OCI-LY3 (cell line): Measurements from ENCODE around the gene CARD14.

ENCODE experiments used
- H2AFZ ChIP-seq: fragments of 200-600, 300-600 bp; shearing (Covaris generic); 2 replicates; pipeline ENCODE4 v1.6.0; 2014; ENCODE audit warnings: antibody characterized with exemption, low read depth, low read length
- H3K27ac ChIP-seq: fragments of 200-600, 300-600 bp; sonication (generic); 2 replicates; pipeline ENCODE4 v1.5.1; 2014; ENCODE audit warnings: mild to moderate bottlenecking, low read length, moderate library complexity, mixed read lengths
- H3K27me3 ChIP-seq: fragments of 200-600, 300-600 bp; sonication (generic); 2 replicates; pipeline ENCODE4 v1.6.1; 2014; ENCODE audit warnings: low read depth, low read length, mixed read lengths
- H3K36me3 ChIP-seq: fragments of 200-600, 300-600 bp; sonication (generic); replicated peaks from 2 replicates; pipeline ENCODE3; 2014; ENCODE audit warnings: low read depth, low read length, mixed read lengths
- H3K4me1 ChIP-seq: fragments of 300-600, 200-600 bp; sonication (generic); 2 replicates; pipeline ENCODE4 v1.6.1; 2014; ENCODE audit warnings: low read length, mixed read lengths
- H3K4me2 ChIP-seq: fragments of 200-600, 300-600 bp; sonication (generic); 2 replicates; pipeline ENCODE4 v1.6.1; 2014; ENCODE audit warnings: low read length, mixed read lengths
- H3K4me3 ChIP-seq: fragments of 300-600, 200-600 bp; sonication (generic); 2 replicates; pipeline ENCODE4 v1.5.1; 2014; ENCODE audit warnings: antibody characterized with exemption, mild to moderate bottlenecking, low read length, moderate library complexity
- H3K79me2 ChIP-seq: fragments of 300-600, 200-600 bp; shearing (Covaris generic); 2 replicates; pipeline ENCODE4 v1.6.1; 2014; ENCODE audit warnings: mild to moderate bottlenecking, low read length, mixed read lengths
- H3K9ac ChIP-seq: fragments of 300-600, 200-600 bp; shearing (Covaris generic); 2 replicates; pipeline ENCODE4 v1.6.0; 2014; ENCODE audit warnings: mild to moderate bottlenecking, low read length, moderate library complexity
- H3K9me3 ChIP-seq: fragments of 200-600, 300-600 bp; shearing (Covaris generic); 2 replicates; pipeline ENCODE4 v1.6.1; 2014; ENCODE audit warnings: low read length, mixed read lengths; ENCODE audit not compliant: insufficient read depth
- H4K20me1 ChIP-seq: fragments of 200-600, 300-600 bp; sonication (generic); 2 replicates; pipeline ENCODE4 v1.6.1; 2016; ENCODE audit warnings: low read length, mixed read lengths; ENCODE audit not compliant: insufficient read depth
- EZH2phosphoT487 ChIP-seq: fragments of 200-600 bp; shearing (Covaris generic); IDR thresholded peaks from 2 replicates; pipeline ENCODE4 v1.6.1; 2018; ENCODE audit warnings: antibody characterized with exemption, mixed run types, low read depth
- TF ChIP-seq, protein P1 (sequence below): fragments of 200-600, 300-600 bp; sonication (generic); IDR thresholded peaks from 2 replicates; pipeline ENCODE4 v1.5.1; 2014; ENCODE audit warnings: antibody characterized with exemption, low read length, low read depth

The CARD14 gene

GRCh38 chr17:80210348-80211108 is 40.7 kb downstream of the CARD14 start:
- H3K27ac ChIP-seq: no peak overlapping the region
- no peaks in the 10 kb centered on the region for H4K20me1 ChIP-seq
- H3K27me3 ChIP-seq: no peaks in the 10 kb centered on the region
- no peak overlapping the region for H3K4me2 ChIP-seq
- H3K4me1 ChIP-seq: no peaks in the 10 kb centered on the region
- TF ChIP-seq EZH2phosphoT487: no peak
- TF ChIP-seq, protein P1, sequence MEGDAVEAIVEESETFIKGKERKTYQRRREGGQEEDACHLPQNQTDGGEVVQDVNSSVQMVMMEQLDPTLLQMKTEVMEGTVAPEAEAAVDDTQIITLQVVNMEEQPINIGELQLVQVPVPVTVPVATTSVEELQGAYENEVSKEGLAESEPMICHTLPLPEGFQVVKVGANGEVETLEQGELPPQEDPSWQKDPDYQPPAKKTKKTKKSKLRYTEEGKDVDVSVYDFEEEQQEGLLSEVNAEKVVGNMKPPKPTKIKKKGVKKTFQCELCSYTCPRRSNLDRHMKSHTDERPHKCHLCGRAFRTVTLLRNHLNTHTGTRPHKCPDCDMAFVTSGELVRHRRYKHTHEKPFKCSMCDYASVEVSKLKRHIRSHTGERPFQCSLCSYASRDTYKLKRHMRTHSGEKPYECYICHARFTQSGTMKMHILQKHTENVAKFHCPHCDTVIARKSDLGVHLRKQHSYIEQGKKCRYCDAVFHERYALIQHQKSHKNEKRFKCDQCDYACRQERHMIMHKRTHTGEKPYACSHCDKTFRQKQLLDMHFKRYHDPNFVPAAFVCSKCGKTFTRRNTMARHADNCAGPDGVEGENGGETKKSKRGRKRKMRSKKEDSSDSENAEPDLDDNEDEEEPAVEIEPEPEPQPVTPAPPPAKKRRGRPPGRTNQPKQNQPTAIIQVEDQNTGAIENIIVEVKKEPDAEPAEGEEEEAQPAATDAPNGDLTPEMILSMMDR: no peak
- H2AFZ ChIP-seq: no peak overlapping the region
- no peaks in the 10 kb centered on the region for H3K9me3 ChIP-seq
- no peaks in the 10 kb centered on the region for H3K79me2 ChIP-seq
- peaks cover 8% of the 10 kb centered on the region for H3K36me3 ChIP-seq
- no peak overlapping the region for H3K9ac ChIP-seq
- H3K4me3 ChIP-seq: no peak overlapping the region

DNA sequence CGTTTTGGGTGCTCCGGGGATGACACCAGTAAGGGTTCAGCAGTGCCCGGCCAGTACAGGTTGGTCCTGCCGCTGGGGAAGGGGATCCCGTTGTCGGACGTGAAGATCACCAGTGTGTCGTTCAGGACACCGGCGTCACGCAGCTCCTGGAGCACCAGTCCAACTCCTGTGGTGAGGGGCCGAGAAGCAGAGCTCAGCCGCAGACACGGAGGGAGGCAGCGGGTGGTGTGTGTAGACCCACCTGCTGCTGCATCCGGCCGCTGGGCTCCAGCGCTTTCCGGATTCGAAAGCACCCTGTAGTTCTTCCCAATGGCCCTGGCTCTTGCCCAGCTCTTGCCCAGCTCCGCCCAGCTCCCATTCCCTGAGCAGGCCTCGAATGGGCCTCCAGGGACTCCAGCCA is 42.3 kb downstream of the CARD14 start:
- H3K27ac ChIP-seq: no peak overlapping the region
- H3K9ac ChIP-seq: no peak overlapping the region
- no peak overlapping the region for H2AFZ ChIP-seq
- H3K9me3 ChIP-seq: no peaks in the 10 kb centered on the region
- no peak overlapping the region for H3K4me3 ChIP-seq
- H3K79me2 ChIP-seq: no peaks in the 10 kb centered on the region
- H3K4me2 ChIP-seq: no peak overlapping the region
- H3K27me3 ChIP-seq: no peaks in the 10 kb centered on the region
- no peaks in the 10 kb centered on the region for H4K20me1 ChIP-seq
- TF ChIP-seq EZH2phosphoT487: no peak
- H3K36me3 ChIP-seq: peaks cover 21% of the 10 kb centered on the region
- no peaks in the 10 kb centered on the region for H3K4me1 ChIP-seq

DNA sequence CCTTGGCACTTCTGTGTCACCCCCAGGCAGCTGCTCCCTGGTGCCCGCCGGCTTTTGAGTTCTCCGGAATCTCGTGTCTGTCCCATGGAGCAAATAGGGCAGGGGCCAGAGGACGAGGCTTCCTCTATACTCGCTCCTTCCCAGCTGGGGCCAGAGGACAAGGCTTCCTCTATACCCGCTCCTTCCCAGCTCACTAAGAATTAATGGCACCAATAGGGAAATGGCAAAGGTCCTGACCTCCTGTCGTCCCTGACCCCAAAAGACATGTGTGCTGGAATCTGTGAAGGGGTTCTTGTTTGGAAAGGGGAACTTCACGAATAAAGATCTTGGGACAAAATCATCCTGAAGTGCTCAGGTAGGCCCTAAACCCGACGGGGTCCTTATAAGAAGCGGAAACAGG is 42.7 kb downstream of the CARD14 start:
- no peaks in the 10 kb centered on the region for H3K27me3 ChIP-seq
- H3K9ac ChIP-seq: no peak overlapping the region
- no peak overlapping the region for H3K4me3 ChIP-seq
- no peak overlapping the region for H3K27ac ChIP-seq
- no peak overlapping the region for H2AFZ ChIP-seq
- no peaks in the 10 kb centered on the region for H3K9me3 ChIP-seq
- H4K20me1 ChIP-seq: peaks cover 3% of the 10 kb centered on the region
- TF ChIP-seq EZH2phosphoT487: no peak
- TF ChIP-seq, protein P1: no peak
- H3K4me2 ChIP-seq: no peak overlapping the region
- peaks cover 23% of the 10 kb centered on the region for H3K36me3 ChIP-seq
- H3K79me2 ChIP-seq: no peaks in the 10 kb centered on the region
- H3K4me1 ChIP-seq: no peaks in the 10 kb centered on the region

- TF ChIP-seq, protein P1: no peak
- no peak for TF ChIP-seq EZH2phosphoT487
- Histone ChIP-seq H3K36me3 (peaks cover 29% of the 10 kb centered on the region), H3K9me3 (no peaks in the 10 kb centered on the region), H3K27me3 (no peaks in the 10 kb centered on the region), H2AFZ (no peak overlapping the region), H3K9ac (no peak overlapping the region), H3K4me2 (no peak overlapping the region), H4K20me1 (peaks cover 9% of the 10 kb centered on the region), H3K4me3 (no peak overlapping the region), H3K4me1 (no peaks in the 10 kb centered on the region), H3K27ac (no peak overlapping the region), H3K79me2 (no peaks in the 10 kb centered on the region)
These were observed 43.3 kb downstream of the CARD14 start for GRCh38 chr17:80212962-80213642.
